Islet of Langerhans (tissue), 1 donor: Measurements from ENCODE around the gene AGBL5.
"Not testable (repeated sequence)": the region's sequence is repeated elsewhere in the genome, so short reads cannot be mapped to it uniquely, and the experiment has no call there.

Experiments
- FAIRE-seq: peaks from one replicate; lab custom pipeline; 2011; peaks lifted over from hg19 to GRCh38; lab: Jason Lieb, UNC

Gene AGBL5

DNA sequence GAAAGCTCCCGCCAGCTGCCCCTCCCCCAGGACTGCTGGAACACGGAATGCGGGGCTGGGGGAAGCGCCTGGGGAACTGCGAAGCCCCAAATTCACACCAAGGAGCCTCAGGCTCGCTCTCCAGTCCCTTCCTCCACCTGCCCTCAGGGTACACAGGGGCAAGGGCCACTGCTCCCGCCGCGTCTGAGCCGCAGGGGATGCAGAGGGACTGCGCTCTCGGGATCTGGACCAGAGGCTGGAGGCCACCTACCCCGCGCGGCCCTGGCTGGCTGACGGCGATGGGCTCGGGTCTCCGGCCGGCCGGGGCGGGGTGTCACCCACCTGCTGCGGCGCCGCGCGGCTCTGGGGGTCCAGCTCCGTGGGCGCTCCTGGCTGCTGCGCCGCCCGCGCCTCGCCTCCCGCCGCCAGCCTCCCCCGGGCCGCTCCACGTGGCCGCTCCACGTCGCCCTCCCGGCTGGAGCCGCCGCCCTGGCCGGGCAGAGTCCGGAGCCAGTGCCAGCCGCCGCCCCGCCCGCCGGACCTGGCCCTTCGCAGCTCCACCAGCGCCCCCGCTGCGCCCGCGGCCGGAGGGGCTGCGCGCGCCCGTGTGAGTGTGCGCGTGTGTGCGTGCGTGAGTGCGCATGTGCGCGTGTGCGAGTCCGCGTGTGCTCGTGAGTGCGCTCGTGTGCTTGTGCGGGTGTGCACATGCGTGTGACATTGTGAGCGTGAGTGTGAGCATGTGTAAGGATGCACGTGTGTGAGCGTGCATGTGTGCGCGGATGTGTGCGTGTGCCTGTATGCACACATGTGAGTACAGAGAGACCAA is 67.3 kb downstream of the AGBL5 start, which contains the start of gene CGREF1:
Gene CGREF1 (minus strand): TSS at position 604 of the 805 bp plus-strand sequence. CDS start 14,762 bp downstream, outside the sequence.
- no peak for FAIRE-seq

DNA sequence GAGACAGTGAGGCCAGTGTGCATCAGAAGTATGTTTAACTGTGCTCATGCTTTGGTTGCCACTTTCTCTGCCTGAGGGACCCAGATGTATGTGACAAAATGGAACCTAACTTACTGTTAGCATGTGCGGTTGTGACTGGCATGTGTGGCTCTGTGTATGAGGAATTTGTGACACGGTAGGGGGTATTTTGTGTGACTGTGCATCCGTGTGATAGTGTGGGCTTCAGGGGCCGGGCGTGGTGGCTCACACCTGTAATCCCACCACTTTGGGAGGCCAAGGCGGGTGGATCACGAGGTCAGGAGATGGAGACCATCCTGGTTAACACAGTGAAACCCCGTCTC is 67.8 kb downstream of the AGBL5 start:
- FAIRE-seq, result not testable (repeated sequence)
